Ishikawa (cell line): ENCODE measurements around the gene GARNL3.

ENCODE experiments used
- EGR1 ChIP-seq: IDR thresholded peaks from 2 replicates; pipeline ENCODE4 v1.6.1; 2012
- EP300 ChIP-seq: IDR thresholded peaks from 2 replicates; pipeline ENCODE4 v1.6.1; 2012; ENCODE audit warnings: borderline replicate concordance
- FOXM1 ChIP-seq: IDR thresholded peaks from 2 replicates; pipeline ENCODE4 v1.6.1; 2012; ENCODE audit warnings: low read depth, borderline replicate concordance
- RAD21 ChIP-seq: IDR thresholded peaks from 2 replicates; pipeline ENCODE4 v1.6.1; 2012; ENCODE audit warnings: low read depth
- TAF1 ChIP-seq: IDR thresholded peaks from 2 replicates; pipeline ENCODE4 v1.6.1; 2012; ENCODE audit warnings: low read depth, mild to moderate bottlenecking
- YY1 ChIP-seq: IDR thresholded peaks from 2 replicates; pipeline ENCODE4 v1.6.1; 2012; ENCODE audit warnings: low read depth
- TF ChIP-seq, protein P1 (sequence below): IDR thresholded peaks from 2 replicates; pipeline ENCODE4 v1.6.1; 2012; ENCODE audit warnings: low read depth, mild to moderate bottlenecking
- TF ChIP-seq, protein P2 (sequence below): IDR thresholded peaks from 2 replicates; pipeline ENCODE4 v1.6.1; 2012

DNA sequence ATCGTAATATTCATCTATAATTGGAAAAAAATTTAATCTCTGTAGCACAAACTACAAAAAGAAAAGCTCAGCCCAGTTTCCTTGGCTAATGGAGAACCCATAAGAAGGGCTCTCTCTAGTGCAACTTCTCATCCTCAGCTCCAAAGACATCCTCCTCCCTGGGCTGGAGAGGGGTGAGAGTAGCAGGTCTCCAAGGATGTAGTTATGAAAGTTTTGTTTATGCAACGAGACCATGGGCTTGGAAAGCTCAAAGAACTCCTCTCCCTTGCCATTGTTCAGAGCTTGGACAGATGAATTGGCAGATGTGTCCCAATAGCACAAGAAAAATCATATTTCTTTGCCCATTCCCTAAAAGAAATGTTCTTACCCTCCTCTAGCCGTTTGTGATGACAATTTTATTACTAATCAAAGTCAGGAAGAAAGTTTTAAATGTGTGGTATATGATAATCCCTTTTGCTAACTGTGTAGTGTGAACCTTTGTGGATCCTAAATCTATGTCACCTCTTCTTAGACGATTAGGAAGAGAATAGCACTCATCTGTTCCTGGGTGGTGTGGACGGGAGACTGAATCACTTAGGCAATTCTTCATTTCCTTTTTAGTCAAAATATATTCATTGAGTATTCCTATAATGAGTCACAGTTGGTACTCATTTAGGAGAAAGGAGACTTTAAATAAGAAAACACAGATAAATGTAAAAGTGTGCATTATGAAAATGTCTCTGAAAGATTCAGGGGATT is 52.2 kb downstream of the GARNL3 start:
- TF ChIP-seq EP300 (no peak), YY1 (no peak), RAD21 (no peak), EGR1 (no peak), TAF1 (no peak), FOXM1 (no peak)
- TF ChIP-seq, protein P1, sequence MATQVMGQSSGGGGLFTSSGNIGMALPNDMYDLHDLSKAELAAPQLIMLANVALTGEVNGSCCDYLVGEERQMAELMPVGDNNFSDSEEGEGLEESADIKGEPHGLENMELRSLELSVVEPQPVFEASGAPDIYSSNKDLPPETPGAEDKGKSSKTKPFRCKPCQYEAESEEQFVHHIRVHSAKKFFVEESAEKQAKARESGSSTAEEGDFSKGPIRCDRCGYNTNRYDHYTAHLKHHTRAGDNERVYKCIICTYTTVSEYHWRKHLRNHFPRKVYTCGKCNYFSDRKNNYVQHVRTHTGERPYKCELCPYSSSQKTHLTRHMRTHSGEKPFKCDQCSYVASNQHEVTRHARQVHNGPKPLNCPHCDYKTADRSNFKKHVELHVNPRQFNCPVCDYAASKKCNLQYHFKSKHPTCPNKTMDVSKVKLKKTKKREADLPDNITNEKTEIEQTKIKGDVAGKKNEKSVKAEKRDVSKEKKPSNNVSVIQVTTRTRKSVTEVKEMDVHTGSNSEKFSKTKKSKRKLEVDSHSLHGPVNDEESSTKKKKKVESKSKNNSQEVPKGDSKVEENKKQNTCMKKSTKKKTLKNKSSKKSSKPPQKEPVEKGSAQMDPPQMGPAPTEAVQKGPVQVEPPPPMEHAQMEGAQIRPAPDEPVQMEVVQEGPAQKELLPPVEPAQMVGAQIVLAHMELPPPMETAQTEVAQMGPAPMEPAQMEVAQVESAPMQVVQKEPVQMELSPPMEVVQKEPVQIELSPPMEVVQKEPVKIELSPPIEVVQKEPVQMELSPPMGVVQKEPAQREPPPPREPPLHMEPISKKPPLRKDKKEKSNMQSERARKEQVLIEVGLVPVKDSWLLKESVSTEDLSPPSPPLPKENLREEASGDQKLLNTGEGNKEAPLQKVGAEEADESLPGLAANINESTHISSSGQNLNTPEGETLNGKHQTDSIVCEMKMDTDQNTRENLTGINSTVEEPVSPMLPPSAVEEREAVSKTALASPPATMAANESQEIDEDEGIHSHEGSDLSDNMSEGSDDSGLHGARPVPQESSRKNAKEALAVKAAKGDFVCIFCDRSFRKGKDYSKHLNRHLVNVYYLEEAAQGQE: no peak
- TF ChIP-seq, protein P2, sequence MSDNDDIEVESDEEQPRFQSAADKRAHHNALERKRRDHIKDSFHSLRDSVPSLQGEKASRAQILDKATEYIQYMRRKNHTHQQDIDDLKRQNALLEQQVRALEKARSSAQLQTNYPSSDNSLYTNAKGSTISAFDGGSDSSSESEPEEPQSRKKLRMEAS: no peak
